Cardiac muscle cell (in vitro differentiated cells and primary cell): Measurements from ENCODE around the gene GNAZ. TPM values are rescaled to one million over a fixed set of nuclear protein-coding genes. Genes with fewer than 3 reads are reported as not detected.

Source experiments
- DNase-seq, 2 donors: peaks; one replicate each; pipeline versions ENCODE4 v3.0.0 to v3.0.0-alpha.2; 2010 to 2017; ENCODE audit warnings: low read depth in 1 of 2, low spot score in 1 of 2
- H3K27ac ChIP-seq: fragments of 200-600 bp; sonication (generic); 2 replicates; pipeline ENCODE4 v1.5.1; 2016
- H3K27me3 ChIP-seq: fragments of 200-600 bp; sonication (generic); 2 replicates; pipeline ENCODE4 v1.6.0; 2016; ENCODE audit warnings: control low read depth
- H3K36me3 ChIP-seq: fragments of 200-600 bp; sonication (generic); 2 replicates; pipeline ENCODE4 v1.5.1; 2016; ENCODE audit warnings: control low read depth
- H3K4me1 ChIP-seq: fragments of 200-600 bp; sonication (generic); 2 replicates; pipeline ENCODE4 v1.8.1; 2017; ENCODE audit warnings: low read depth, mild to moderate bottlenecking, mixed run types
- H3K4me3 ChIP-seq: fragments of 200-600 bp; sonication (generic); 2 replicates; pipeline ENCODE4 v1.5.1; 2016; ENCODE audit warnings: mild to moderate bottlenecking
- H3K9me3 ChIP-seq: fragments of 200-600 bp; sonication (generic); 2 replicates; pipeline ENCODE4 v1.5.1; 2017; ENCODE audit warnings: low read depth, mild to moderate bottlenecking, control low read depth
- polyA plus RNA-seq: library from polyadenylated mRNA; unstranded; fragments of >200 nt; fragmentation: Nextera tagmentation; extraction: Ambion mirVana; gene quantifications from 2 replicates; pipeline ENCODE4 v1.2.1, GENCODE V29; 2016
- total RNA-seq: library from RNA; depleted of rRNA; stranded (reverse); fragments of >200 nt; gene quantifications from 2 replicates; pipeline ENCODE4 v1.2.3, GENCODE V29; 2016
- TF ChIP-seq, protein P1 (sequence below): IDR thresholded peaks from 2 replicates; pipeline ENCODE4 v1.5.1; 2012; ENCODE audit warnings: low read depth, mild to moderate bottlenecking, low read length

Gene GNAZ
- total and polyA plus RNA-seq, 2 experiments from 2014 or later = 1.8 to 3.7 TPM

DNA sequence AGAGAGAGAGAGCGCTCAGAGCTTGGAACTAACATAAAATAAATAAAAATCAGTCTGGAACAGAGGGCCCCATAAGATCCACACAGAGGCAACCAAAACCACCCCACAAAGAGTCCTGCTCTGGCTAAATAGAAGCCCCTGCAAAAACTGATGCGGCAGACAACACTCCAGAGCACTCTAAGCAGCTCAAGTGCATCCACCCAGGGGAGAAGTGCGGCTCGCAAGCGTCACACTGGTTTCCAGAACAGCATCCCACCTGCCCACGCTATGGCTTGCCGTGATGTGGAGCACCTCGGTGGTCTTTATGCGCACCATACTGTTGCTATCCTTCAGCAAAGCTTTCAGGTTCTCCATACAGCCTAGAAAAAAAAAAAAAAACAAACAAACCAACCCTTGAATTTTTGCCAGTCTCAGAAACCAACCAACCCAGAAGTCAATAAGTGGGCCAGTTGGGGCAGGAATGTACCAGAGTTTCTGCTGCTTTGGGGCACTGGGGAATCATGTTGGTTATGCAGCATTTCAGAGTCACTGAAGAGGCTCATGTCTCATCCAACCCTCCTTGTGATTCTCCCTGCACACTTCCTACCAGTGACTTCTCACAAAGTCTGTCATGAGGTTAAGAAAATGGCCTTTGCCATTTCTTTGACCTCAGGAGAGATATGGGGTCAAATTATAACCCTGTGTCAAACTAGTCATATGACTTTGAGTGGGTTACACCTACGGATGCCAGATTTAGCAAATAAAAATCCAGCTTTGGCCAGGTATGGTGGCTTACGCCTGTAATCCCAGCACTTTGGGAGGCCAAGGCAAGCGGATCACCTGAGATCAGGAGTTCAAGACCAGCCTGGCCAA is 68.5 kb downstream of the GNAZ start:
- Histone ChIP-seq H3K27ac (no peak overlapping the region), H3K27me3 (no peaks in the 10 kb centered on the region), H3K4me1 (peaks cover 3% of the 10 kb centered on the region), H3K36me3 (no peaks in the 10 kb centered on the region), H3K4me3 (no peak overlapping the region), H3K9me3 (no peaks in the 10 kb centered on the region)
- no peak for DNase-seq
- TF ChIP-seq, protein P1, sequence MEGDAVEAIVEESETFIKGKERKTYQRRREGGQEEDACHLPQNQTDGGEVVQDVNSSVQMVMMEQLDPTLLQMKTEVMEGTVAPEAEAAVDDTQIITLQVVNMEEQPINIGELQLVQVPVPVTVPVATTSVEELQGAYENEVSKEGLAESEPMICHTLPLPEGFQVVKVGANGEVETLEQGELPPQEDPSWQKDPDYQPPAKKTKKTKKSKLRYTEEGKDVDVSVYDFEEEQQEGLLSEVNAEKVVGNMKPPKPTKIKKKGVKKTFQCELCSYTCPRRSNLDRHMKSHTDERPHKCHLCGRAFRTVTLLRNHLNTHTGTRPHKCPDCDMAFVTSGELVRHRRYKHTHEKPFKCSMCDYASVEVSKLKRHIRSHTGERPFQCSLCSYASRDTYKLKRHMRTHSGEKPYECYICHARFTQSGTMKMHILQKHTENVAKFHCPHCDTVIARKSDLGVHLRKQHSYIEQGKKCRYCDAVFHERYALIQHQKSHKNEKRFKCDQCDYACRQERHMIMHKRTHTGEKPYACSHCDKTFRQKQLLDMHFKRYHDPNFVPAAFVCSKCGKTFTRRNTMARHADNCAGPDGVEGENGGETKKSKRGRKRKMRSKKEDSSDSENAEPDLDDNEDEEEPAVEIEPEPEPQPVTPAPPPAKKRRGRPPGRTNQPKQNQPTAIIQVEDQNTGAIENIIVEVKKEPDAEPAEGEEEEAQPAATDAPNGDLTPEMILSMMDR = no peak

DNA sequence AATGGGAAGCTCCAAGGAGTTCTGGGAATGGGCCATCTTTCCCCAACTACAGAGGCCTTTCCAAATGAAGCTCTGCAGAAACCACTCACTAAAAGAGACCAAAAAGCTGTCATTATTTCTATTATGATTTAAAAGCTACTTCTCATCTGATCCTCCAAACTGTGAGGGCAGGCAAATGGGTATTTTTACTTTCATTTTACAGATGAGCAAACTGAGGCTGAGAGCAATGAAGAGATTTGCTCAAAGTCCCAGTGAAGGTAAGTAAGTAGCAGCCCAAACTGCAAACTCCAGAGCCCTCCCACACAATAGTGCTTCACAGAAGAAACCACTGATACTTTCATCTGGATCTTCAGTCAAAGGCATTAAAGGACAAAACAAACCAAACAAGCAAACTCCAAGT is 70.1 kb downstream of the GNAZ start:
- H3K4me3 ChIP-seq = no peak overlapping the region
- no peaks in the 10 kb centered on the region for H3K9me3 ChIP-seq
- H3K4me1 ChIP-seq = peaks cover 3% of the 10 kb centered on the region
- H3K27me3 ChIP-seq = no peaks in the 10 kb centered on the region
- H3K27ac ChIP-seq = no peak overlapping the region
- no peak for DNase-seq
- no peaks in the 10 kb centered on the region for H3K36me3 ChIP-seq
- TF ChIP-seq, protein P1 = no peak

DNA sequence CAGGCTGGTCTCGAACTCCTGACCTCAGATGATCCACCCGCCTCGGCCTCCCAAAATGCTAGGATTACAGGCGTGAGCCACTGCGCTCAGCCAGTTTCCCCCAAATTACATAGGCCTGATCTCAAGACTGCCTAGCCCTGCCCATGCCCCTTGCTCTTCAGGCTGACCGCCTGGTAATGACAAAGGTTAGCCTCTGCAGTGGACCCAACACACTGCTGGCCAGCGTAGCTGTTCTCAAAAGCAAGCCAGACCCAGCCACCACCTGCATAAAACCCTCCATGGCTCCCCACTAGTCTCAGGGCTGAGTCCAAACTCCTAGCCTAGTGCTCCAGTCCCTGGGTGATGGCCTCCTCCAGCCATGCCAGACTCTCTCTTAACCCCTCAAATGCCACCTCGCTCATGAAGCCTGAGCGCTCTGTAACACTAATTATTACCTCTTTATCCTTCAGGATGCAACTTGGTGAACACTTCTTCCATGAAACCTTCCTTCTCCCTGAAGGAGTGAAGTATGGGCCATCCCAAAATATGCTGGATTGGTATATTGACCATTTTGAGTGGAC is 72.3 kb downstream of the GNAZ start:
- no peaks in the 10 kb centered on the region for H3K27me3 ChIP-seq
- no peak overlapping the region for H3K4me3 ChIP-seq

DNA sequence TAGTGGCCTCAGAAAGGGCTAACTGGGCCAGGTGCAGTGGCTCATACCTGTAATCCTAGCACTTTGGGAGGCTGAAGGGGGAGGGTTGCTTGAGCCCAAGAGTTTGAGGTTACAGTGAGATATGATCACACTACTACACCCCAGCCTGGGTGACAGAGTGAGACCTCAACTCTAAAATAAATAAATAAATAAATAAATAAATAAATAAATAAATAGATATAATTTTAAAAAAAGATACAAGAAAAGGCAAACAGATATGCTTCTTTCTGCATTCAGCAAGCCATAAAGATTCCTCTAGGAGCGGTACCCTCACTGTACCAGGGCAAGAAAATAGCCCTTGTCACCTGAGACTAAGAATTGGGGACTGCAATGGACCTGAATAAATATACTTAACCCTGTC is 72.8 kb downstream of the GNAZ start:
- H3K27ac ChIP-seq = no peak overlapping the region

More for the DNA sequence above, 72.3 kb downstream of the GNAZ start:
- DNase-seq = no peak
- H3K27ac ChIP-seq = no peak overlapping the region
- no peaks in the 10 kb centered on the region for H3K9me3 ChIP-seq
- TF ChIP-seq, protein P1 = no peak
- no peaks in the 10 kb centered on the region for H3K36me3 ChIP-seq
- H3K4me1 ChIP-seq = peaks cover 3% of the 10 kb centered on the region

DNA sequence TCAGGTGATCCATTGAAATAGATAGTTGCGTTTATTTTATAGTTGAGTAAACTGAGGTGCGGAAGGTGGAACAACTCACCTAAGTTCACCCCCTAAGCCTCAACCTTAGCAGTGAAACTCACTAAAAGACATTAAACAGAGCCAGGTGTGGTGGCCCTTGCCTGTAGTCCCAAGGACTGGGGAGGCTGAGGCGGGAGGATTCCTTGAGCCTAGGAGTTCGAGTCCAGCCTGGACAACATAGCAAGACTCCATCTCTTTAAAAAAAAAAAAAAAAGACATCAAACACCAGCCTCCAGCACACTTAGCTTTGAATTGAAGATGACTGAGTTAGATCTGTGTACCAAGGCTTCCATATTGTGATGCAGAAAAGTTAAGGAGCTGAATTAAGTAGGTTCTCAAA is 74.1 kb downstream of the GNAZ start:
- TF ChIP-seq, protein P1 = no peak
- no peaks in the 10 kb centered on the region for H3K9me3 ChIP-seq
- H3K36me3 ChIP-seq = no peaks in the 10 kb centered on the region
- no peaks in the 10 kb centered on the region for H3K27me3 ChIP-seq
- DNase-seq = no peak
- no peak overlapping the region for H3K4me3 ChIP-seq
- H3K4me1 ChIP-seq = peaks cover 3% of the 10 kb centered on the region
- no peak overlapping the region for H3K27ac ChIP-seq

More for the DNA sequence above, 72.8 kb downstream of the GNAZ start:
- Histone ChIP-seq H3K9me3 (no peaks in the 10 kb centered on the region), H3K27me3 (no peaks in the 10 kb centered on the region), H3K36me3 (no peaks in the 10 kb centered on the region), H3K4me1 (peaks cover 3% of the 10 kb centered on the region), H3K4me3 (no peak overlapping the region)
- no peak for DNase-seq
- TF ChIP-seq, protein P1 = no peak
